Mucosa of rectum (tissue), 2 donors: ENCODE measurements around the gene TJP1.
A peak's percentile ranks its signal among the peaks of the same experiment; 100 is the strongest.

ENCODE experiments used
- H3K27ac ChIP-seq, 2 donors: one replicate each; pipeline ENCODE4 v1.7.0; 2013; ENCODE audit warnings: inconsistent platforms in 2 of 2, low read depth in 2 of 2, low read length in 2 of 2
- H3K27me3 ChIP-seq, 2 donors: one replicate each; pipeline ENCODE4 v1.7.0; 2013; ENCODE audit warnings: low read length in 2 of 2; ENCODE audit not compliant: control insufficient read depth in 2 of 2, insufficient read depth in 2 of 2
- H3K36me3 ChIP-seq, 2 donors: one replicate each; pipeline ENCODE4 v1.7.0; 2013; ENCODE audit warnings: low read length in 2 of 2; ENCODE audit not compliant: control insufficient read depth in 2 of 2, insufficient read depth in 2 of 2
- H3K4me1 ChIP-seq, 2 donors: one replicate each; pipeline ENCODE4 v1.7.0; 2013; ENCODE audit warnings: low read length in 2 of 2, mild to moderate bottlenecking in 1 of 2; ENCODE audit not compliant: control insufficient read depth in 2 of 2, insufficient read depth in 2 of 2
- H3K4me3 ChIP-seq, 2 donors: one replicate each; pipeline ENCODE4 v1.7.0; 2013; ENCODE audit warnings: low read length in 2 of 2
- H3K9ac ChIP-seq, 2 donors: one replicate each; pipeline ENCODE4 v1.7.0; 2013; ENCODE audit warnings: low read length in 2 of 2, low read depth in 1 of 2, mild to moderate bottlenecking in 1 of 2
- H3K9me3 ChIP-seq, 2 donors: one replicate each; pipeline ENCODE4 v1.7.0; 2013; ENCODE audit warnings: low read length in 2 of 2; ENCODE audit not compliant: control insufficient read depth in 2 of 2
- donor health status: healthy.
- donor health status: Normal muscosa, but diverticular disease.

The TJP1 gene

DNA sequence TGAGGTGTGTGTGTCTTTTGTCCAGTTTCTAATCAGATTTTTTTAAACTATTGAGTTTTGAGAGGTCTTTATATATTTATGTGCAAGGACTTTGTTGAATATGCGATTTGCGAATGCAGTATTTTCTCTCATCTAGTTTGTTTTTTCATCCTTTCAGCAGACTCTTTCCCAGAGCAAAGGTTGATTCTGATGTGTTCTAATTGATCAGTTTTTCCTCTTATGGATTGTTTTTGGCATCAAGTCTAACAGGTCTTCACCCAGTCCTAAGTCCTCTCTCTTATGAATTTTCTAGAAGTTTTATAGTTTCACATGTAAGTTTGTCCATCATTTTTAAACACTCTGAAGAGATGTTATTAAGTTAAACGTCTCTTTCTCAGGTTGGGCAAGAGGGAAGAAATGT, 17.8 kb upstream of the TJP1 start:
- H3K4me3 ChIP-seq, result no peak overlapping the region
- H3K27ac ChIP-seq, result no peak overlapping the region

DNA sequence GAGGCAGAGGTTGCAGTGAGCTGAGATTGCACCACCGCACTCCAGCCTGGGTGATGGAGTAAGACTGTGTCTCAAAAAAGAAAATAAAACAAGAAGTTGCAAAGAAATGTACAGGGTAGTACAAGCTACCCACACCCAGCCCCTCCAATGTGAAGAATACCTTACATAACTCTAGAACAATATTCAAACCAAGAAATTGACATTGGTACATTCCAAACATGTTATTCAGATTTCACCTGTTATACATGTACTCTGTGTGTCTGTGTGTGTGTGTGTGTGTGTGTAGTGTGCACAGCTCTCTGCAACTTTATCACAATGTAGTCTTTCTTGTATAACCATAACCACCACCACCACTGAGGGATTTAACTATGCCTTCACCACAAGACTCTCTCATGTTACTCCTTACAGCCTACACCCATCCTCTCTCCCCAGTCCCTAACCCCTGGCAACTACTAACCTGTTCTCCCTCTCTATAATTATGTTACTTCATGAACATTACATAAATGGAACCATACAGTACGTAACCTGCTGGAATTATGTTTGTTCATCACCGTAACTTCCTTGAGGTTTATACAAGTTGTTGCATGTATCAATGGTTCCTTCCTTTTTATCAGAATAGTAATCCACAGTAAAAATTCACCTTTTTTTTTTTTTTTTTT, 16.2 kb upstream of the TJP1 start:
- H3K9ac ChIP-seq, result no peak overlapping the region
- no peaks in the 10 kb centered on the region for H3K9me3 ChIP-seq
- H3K27me3 ChIP-seq, result no peaks in the 10 kb centered on the region
- no peak overlapping the region for H3K4me3 ChIP-seq
- H3K36me3 ChIP-seq, result no peaks in the 10 kb centered on the region
- no peak overlapping the region for H3K27ac ChIP-seq
- H3K4me1 ChIP-seq, result peaks cover 0 to 2% of the 10 kb centered on the region in 2 donors

More for the DNA sequence above, 17.8 kb upstream of the TJP1 start:
- Histone ChIP-seq H3K9me3 (no peaks in the 10 kb centered on the region), H3K9ac (no peak overlapping the region), H3K4me1 (peaks cover 0 to 2% of the 10 kb centered on the region in 2 donors), H3K27me3 (no peaks in the 10 kb centered on the region), H3K36me3 (no peaks in the 10 kb centered on the region)

DNA sequence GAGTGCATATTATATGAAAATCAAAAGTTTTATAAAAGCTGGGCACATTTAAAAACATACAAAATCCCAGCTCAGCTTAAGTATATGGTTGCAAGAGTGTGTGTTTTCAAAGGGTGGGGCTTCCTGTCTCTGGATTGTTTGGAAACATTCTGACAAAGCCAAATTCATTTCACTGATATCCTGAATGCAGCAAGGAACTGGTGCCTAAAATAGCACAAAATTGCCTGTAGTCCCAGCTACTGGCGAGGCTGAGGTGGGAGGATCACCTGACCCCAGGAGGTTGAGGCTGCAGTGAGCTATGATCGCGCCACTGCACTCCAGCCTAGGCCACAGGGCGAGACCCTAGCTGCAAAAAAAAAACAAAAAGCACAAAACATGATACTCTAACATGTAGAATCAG, 13.0 kb upstream of the TJP1 start:
- no peaks in the 10 kb centered on the region for H3K9me3 ChIP-seq
- H3K27ac ChIP-seq, result no peak overlapping the region
- H3K9ac ChIP-seq, result no peak overlapping the region
- H3K4me1 ChIP-seq, result peaks cover 0 to 2% of the 10 kb centered on the region in 2 donors
- H3K36me3 ChIP-seq, result no peaks in the 10 kb centered on the region
- no peaks in the 10 kb centered on the region for H3K27me3 ChIP-seq
- no peak overlapping the region for H3K4me3 ChIP-seq

DNA sequence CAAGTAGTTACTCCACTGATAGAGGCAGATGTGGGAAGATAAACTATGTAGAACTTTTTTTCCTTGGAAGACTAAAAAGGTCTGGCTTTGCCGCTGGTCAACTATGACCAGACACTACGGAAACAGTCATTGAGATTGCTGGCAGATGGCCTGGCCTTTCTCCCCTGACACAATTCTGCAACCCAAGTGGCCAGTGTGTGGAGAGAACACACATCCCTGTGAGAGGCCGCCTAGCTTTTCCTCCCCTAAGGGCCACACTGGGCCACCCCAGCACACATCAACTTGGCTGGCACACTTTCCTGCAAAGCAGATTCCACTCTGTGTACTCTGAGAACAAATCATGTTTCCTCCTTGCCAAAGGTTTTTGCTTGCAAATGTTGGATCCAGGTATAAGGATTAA, 10.4 kb upstream of the TJP1 start:
- Histone ChIP-seq H3K4me1 (peaks cover 0 to 2% of the 10 kb centered on the region in 2 donors), H3K9me3 (no peaks in the 10 kb centered on the region), H3K9ac (no peak overlapping the region), H3K27me3 (no peaks in the 10 kb centered on the region), H3K36me3 (no peaks in the 10 kb centered on the region), H3K4me3 (no peak overlapping the region), H3K27ac (no peak overlapping the region)

DNA sequence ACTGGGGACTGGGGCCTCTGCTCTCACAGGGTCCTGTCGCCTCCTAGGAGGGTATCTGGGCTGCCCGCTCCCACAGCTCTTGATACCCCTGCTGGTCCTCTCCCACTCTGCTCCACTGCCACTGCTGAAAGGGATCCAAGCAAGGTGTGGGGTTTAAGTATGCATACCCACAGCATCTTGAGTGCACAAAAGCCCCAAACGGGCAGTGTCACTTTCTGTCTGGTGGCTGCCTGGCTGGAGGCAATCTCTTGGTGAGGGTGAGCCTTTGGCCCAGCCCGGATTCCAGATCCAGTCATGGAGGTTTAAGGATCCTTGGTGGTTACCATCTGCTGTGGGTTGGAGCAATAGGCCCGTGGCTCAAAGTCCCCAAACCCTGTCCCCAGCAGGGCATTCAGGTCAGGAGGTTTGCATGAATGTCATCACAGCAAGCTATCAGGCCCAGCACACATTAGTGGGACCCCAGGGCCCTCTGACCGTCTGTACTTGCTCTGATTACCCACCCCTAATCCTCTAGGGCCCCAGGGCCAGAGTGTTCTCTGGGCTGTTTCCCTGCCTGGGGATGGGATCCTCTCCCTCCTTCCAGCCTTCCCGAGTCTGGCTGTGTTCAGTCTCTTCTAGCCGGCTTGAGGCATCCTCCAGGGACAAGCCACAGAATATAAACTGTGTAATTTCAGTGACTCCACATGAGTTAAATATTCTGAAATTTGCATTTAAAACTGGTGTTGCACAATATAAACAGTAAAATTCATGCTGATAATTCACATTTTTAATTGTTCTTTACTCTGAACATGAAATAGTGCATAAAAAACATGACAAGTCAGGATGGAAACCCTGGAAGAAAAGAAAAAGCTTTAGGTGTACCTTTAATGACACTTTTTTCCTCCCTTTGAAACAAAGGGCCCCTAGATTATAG, 4.9 kb upstream of the TJP1 start:
- Histone ChIP-seq H3K4me3 (no peak overlapping the region), H3K27ac (no peak overlapping the region), H3K9me3 (no peaks in the 10 kb centered on the region), H3K36me3 (no peaks in the 10 kb centered on the region), H3K27me3 (peaks cover 0 to 3% of the 10 kb centered on the region in 2 donors), H3K9ac (no peak overlapping the region), H3K4me1 (peaks cover 0 to 8% of the 10 kb centered on the region in 2 donors)

DNA sequence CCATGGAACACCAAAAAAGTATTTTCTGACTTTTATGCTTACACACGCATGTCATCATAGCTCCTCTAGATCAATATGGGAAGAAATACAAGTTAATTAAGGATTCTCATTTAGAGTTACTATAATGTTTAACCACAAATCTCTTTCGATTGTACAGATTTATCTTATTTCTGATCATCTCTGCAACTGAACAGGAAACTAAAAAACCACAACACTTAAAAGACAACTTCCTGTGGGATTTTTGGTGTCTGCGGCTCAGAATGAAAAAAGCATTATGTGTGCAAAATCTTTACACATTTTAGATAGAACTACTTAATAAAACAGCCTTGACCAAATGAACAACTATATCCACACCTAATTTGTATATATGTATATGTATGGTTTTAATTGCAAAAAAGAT, 3.0 kb upstream of the TJP1 start:
- Histone ChIP-seq H3K27me3 (peaks cover 0 to 3% of the 10 kb centered on the region in 2 donors), H3K36me3 (no peaks in the 10 kb centered on the region), H3K9ac (no peak overlapping the region), H3K27ac (no peak overlapping the region), H3K4me3 (no peak overlapping the region), H3K9me3 (no peaks in the 10 kb centered on the region), H3K4me1 (peaks cover 5 to 16% of the 10 kb centered on the region in 2 donors)

DNA sequence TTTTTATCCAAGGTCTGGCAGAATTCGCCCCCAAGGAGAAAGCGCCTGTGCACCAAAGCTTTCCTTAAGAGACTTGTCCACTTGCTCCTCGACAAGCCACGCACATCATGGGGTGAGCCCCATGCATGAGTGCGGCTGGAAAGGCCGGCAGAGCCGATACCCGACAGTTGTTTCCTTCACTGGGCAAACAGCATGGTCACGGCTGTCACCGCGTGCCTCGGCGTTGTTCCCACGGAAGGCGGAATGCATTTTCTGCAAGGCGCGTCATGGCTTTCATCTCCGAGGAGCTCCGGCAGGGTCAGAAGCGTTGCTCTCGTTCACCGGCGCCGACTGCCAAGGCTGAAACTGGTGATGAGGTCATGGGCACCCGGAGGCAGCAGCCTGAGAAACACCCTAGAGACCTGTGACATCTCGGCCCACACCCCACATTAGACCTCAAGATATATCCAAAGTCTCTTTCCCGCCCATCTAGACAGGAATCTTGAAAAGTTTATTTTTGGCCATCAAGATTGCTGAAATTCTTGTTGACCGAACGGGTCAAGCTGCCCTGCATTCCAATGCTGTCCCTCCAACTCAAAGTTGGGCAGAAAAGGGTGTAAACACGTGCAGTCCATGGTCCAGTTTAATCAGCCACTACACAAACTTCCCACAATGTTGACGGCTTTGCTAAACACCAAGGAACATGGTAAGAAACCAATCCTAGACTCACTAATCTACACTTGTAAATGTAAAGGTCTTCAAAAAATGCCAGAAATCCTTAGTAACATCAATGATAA, 604 bp upstream of the TJP1 start:
- Histone ChIP-seq H3K36me3 (no peaks in the 10 kb centered on the region), H3K27ac (peak overlapping the region; percentile 91 to 96), H3K4me3 (peak overlapping the region; percentile 77 to 84), H3K27me3 (peaks cover 0 to 3% of the 10 kb centered on the region in 2 donors), H3K4me1 (peaks cover 5 to 16% of the 10 kb centered on the region in 2 donors), H3K9ac (peak overlapping the region; percentile 54 to 63), H3K9me3 (no peaks in the 10 kb centered on the region)

DNA sequence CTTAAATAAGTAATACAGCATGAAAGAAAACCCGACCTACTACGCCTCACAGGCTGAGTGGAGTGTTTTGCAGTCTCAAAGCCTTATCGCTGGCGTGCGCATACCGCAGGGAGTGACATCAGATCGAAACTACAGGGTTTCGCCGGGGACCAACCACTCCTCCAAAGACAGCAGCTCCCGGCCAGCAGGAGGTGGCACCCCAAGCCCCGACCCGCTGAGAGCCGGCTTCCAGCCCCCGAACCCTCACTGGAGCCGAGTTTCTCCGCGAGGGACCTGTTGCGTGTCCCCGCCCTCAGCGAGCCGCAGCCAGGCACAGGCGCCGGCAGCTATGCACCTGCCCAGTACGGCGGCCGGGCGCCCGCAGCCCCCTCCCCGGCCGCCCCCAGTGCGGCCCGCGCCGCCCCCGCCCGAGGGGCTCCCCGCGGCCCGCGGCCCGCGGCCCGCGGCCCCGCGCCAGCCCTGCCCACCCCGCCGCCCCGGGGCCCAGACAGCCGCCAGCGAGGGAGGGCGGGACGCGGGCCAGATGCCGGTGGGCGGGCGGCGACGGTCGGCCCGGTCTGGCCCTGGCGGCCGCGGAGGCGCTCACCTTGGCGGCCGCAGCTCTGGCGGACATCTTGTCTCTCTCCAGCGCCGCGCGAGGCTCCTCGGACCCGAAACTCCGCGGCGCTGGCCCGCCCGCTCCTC, 710 bp downstream of the TJP1 start:
- Histone ChIP-seq H3K9ac (peak overlapping the region; percentile 63 to 85), H3K4me1 (peaks cover 5 to 16% of the 10 kb centered on the region in 2 donors), H3K4me3 (peak overlapping the region; percentile 85 to 87), H3K9me3 (no peaks in the 10 kb centered on the region), H3K27ac (peak overlapping the region; percentile 91 to 96), H3K27me3 (peaks cover 0 to under 1% of the 10 kb centered on the region in 2 donors), H3K36me3 (no peaks in the 10 kb centered on the region)

DNA sequence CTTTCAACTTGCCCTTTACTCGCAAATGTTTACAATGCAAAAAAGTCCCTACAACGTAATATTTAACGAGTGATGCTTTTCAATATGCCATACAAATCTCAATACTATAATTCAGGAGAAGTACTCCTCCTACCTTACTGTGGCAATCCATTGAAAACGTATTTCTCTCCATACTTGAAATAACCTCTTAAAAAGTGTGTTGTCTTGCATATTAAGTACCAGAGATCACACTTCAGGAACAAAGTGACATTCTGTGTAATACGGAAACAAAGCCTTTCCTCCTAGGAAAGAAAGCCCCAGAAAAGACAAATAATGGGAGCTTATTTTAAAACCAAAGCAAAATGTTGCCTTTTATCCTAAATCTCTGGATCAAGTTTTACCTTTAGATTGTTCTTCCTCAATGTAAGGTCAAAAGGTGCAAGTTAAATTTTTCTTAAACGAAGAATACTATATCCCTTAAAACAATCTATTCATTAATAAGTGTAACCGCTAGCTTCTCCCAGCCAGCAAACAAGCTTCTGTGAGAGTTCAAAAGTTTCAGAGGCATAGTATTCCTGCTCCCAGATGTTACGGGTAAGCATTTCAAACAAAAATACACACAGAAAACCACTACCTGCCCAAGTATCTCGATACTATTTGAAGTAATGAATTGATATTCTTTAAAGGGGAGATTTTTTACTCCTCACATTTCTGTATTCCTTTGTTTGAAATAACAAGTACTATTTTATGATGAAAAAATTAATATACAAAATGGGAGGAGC, 1.7 kb downstream of the TJP1 start:
- Histone ChIP-seq H3K4me3 (peak overlapping the region; percentile 85 to 87), H3K4me1 (peaks cover 5 to 16% of the 10 kb centered on the region in 2 donors), H3K9ac (peak overlapping the region; percentile 63 to 85), H3K27ac (peak overlapping the region; percentile 91 to 96), H3K27me3 (no peaks in the 10 kb centered on the region), H3K36me3 (no peaks in the 10 kb centered on the region), H3K9me3 (no peaks in the 10 kb centered on the region)
